NCI-H2107 treated with DMSO at 0.1 percent for 48 hours (cell line): ENCODE measurements around the gene TFF2.

Experiments
- DNase-seq: peaks from one replicate; lab custom pipeline; 2025; ENCODE audit not compliant: unreplicated experiment; lab: John Stamatoyannopoulos, UW

The TFF2 gene

GRCh38 chr21:42321231-42321630 lies 29.6 kb downstream of the TFF2 start:
- no peak for DNase-seq

- DNase-seq = no peak
Measured at GRCh38 chr21:42320791-42321190, 30.0 kb downstream of the TFF2 start.

GRCh38 chr21:42319851-42320572 lies 30.8 kb downstream of the TFF2 start:
- no peak for DNase-seq

GRCh38 chr21:42319376-42319775 lies 31.4 kb downstream of the TFF2 start:
- DNase-seq = no peak

GRCh38 chr21:42317826-42318746 lies 32.7 kb downstream of the TFF2 start:
- DNase-seq = peak; percentile 96

- DNase-seq = peak; percentile 96
Measured at GRCh38 chr21:42317341-42317741, 33.5 kb downstream of the TFF2 start.

GRCh38 chr21:42316891-42317290 lies 33.9 kb downstream of the TFF2 start:
- DNase-seq = peak; percentile 85

GRCh38 chr21:42315296-42315891 lies 35.4 kb downstream of the TFF2 start, which contains the start of gene TFF3:
Gene TFF3 (minus strand): TSS chr21:42315409. CDS start chr21:42315374, 35 bp downstream.
- DNase-seq = peak; percentile 95

GRCh38 chr21:42314616-42315295 lies 36.0 kb downstream of the TFF2 start:
- peak; percentile 30 for DNase-seq

GRCh38 chr21:42313501-42313969 lies 37.3 kb downstream of the TFF2 start:
- DNase-seq = peak; percentile 92

- peak; percentile 86 for DNase-seq
Measured at GRCh38 chr21:42312626-42313104, 38.1 kb downstream of the TFF2 start.

- no peak for DNase-seq
Measured at GRCh38 chr21:42311816-42312625, 38.8 kb downstream of the TFF2 start.

- no peak for DNase-seq
Measured at GRCh38 chr21:42311160-42311559, 39.6 kb downstream of the TFF2 start.

GRCh38 chr21:42310411-42311001 lies 40.3 kb downstream of the TFF2 start:
- no peak for DNase-seq

- DNase-seq = peak; percentile 83
Measured at GRCh38 chr21:42309753-42310213, 41.0 kb downstream of the TFF2 start.

- no peak for DNase-seq
Measured at GRCh38 chr21:42308914-42309752, 41.7 kb downstream of the TFF2 start.

GRCh38 chr21:42308161-42308913 lies 42.5 kb downstream of the TFF2 start:
- no peak for DNase-seq

GRCh38 chr21:42307106-42307505 lies 43.7 kb downstream of the TFF2 start:
- DNase-seq = peak; percentile 61
